HG02571 (cell line): ENCODE data around the gene SRGAP2C.
"Not testable (repeated sequence)": the region's sequence is repeated elsewhere in the genome, so short reads cannot be mapped to it uniquely, and the experiment has no call there.

Experiments used
- ATAC-seq: cut with Tn5 transposase; IDR thresholded peaks from one replicate; pipeline ENCODE4 v1.9.1; 2021; ENCODE audit warnings: mild to moderate bottlenecking, moderate library complexity; ENCODE audit not compliant: unreplicated experiment

Gene SRGAP2C

GRCh38 chr1:121184290-121185127, at the start of gene SRGAP2C, which contains the start of gene FAM72B:
SRGAP2C (plus strand) TSS chr1:121184975; CDS start chr1:121187447, 2,472 bp downstream.
FAM72B (minus strand) TSS chr1:121184340; CDS start chr1:121183489, 851 bp downstream.
- peak; percentile 84 for ATAC-seq

GRCh38 chr1:121140393-121140792, 44.4 kb upstream of the SRGAP2C start:
- ATAC-seq = not testable (repeated sequence)

DNA sequence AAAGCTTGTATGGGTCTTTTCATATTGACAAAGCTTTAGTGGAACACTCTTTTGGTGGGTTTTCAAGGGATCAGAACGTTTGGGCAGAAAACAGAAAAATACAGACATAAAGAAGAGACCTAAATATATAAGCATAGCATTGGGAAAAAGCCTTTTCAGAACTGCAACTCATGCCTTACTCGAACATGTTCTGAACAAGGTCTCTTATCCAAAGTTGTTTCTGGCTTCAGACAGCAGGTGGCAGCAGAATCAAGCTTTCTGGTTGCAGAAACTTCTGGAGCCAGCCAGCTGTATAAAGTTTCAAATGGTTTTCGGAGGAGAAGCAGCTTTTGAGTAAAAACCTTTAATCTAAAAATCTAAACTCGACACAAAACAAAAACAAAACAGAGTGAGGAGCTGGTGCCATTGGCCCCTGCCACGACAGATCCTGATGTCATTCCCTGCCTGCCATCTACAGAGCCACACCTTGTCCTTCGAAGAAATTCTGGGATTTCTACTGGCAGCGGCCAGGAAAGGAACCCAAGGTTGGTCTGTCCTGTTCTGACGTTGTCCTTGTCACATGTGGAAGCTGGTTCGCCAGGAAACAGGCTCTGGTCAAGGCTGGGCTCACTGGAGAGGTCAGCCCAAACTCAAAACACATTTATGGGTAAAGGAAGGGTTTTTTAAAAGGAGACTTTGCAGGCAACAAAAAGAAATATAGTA, 36.1 kb upstream of the SRGAP2C start:
- ATAC-seq = not testable (repeated sequence)

GRCh38 chr1:121151294-121151693, 33.5 kb upstream of the SRGAP2C start:
- ATAC-seq = not testable (repeated sequence)

GRCh38 chr1:121152788-121153187, 32.0 kb upstream of the SRGAP2C start:
- not testable (repeated sequence) for ATAC-seq

DNA sequence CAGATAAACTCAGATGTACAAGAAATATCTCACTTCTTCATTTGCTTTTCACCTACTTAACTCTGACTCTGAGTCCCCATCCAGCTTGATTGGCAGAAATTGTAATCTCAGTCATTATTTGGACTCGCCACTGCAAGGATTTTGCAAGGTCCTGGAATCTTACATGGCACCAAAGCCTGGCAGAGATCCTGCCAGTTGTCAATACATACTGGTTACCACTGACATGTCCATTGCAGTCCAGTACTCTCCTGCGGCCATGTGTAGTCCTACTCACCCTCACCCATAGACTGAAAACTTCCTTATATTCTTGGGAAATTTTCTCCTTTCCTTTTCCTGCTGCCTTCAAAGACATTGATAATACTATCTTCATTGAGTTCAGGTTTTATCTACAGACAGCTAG, 30.0 kb upstream of the SRGAP2C start:
- ATAC-seq = not testable (repeated sequence)

DNA sequence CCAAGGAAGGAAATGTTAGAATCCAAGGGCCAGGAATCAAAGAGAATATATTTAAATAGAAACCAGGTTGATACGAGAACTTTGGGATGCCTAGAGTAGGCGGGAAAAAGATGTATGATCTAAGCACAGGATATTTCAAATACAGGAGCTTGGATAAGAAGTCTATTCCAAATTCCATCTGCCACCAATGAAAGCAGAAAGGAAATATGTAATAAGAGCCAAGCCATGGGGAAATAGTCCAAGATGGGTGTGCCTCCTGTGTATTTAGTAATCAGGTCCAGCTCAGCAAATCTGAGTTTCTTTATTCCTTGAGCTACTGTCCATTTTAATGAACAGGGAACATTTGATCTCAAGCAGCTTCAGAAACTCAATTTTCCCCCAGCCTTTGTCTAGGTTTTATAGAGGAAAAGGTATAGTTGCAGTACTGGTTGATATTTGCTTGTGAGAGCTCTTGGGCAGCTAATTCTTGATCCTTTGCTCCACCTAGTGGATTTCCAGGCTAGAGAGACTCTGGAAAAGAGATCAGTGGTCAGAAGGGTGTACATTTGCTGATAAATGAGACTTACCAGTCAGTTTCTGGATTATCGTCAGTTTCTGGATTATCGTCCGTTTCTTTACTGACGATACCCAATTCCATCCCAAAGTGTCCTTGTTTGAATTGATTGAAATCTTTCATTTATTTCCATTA, 29.0 kb upstream of the SRGAP2C start:
- ATAC-seq = not testable (repeated sequence)

GRCh38 chr1:121156958-121157603, 27.7 kb upstream of the SRGAP2C start:
- ATAC-seq = not testable (repeated sequence)

DNA sequence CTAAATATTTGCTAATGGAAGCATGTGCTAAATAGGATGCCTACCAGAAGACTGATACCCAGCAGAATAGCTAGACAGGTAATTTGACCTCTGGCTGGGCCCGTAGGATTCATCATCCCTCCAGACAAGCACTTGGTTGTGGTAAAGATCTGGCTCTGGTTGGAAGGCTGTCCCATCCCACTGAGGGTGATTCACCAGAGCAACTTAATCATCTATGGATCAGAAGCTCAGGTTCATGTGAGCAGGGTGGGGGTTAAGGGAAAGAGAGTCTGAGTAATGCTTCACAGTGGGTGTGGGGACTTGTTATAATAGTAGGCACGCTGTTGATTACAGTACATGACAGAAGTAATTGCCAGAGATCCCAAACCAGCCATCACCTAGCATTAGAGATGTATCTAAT, 27.2 kb upstream of the SRGAP2C start:
- not testable (repeated sequence) for ATAC-seq

GRCh38 chr1:121160118-121160517, 24.7 kb upstream of the SRGAP2C start:
- ATAC-seq = not testable (repeated sequence)

- not testable (repeated sequence) for ATAC-seq
These were observed 23.4 kb upstream of the SRGAP2C start for GRCh38 chr1:121161199-121161901.

GRCh38 chr1:121163850-121164757, 20.7 kb upstream of the SRGAP2C start:
- ATAC-seq = not testable (repeated sequence)

DNA sequence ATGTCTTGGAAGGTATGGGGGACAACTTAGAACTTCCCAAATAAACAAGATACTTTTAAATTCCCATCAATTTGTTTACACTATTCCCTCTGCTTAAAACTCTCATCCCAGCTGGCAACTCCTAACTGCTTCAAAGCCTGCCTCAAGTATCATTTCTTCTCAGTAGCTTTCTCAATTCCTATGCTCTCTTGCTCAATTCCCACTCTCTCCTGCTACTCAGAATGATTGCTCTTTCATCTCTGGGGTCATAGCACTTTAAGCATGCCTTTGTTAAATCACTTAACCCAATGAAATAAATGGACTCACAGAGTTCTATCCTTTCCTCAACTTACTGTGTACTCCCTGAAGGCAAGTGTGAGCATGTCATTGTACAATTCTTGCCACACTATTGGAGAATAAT, 19.5 kb upstream of the SRGAP2C start:
- not testable (repeated sequence) for ATAC-seq

- not testable (repeated sequence) for ATAC-seq
These were observed 17.5 kb upstream of the SRGAP2C start for GRCh38 chr1:121167225-121167738.

GRCh38 chr1:121168152-121168668, 16.6 kb upstream of the SRGAP2C start:
- not testable (repeated sequence) for ATAC-seq

GRCh38 chr1:121176649-121177048, 8.1 kb upstream of the SRGAP2C start:
- not testable (repeated sequence) for ATAC-seq

DNA sequence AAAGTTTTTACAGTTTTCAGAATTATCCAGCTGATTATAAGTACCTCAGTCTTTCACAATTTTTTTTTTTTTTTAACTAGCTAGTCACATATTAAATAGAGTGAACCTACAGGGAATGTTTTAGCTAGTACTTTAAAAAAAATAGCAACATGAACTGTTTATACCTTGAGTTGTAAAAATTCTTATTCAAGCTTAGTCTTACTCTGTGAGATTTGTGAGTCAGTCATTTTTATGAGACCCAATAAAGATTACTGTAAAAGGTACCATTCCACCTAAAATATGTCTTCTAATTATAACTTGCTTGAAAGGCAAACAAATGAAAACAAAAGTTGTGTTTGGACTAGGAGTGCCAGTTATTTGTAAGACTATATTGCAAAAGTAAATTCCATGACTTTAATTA, 6.6 kb upstream of the SRGAP2C start:
- not testable (repeated sequence) for ATAC-seq

- ATAC-seq = not testable (repeated sequence)
These were observed 908 bp upstream of the SRGAP2C start for GRCh38 chr1:121183867-121184266.
